Measurements from ENCODE around the gene ELF4. TPM values are rescaled to one million over a fixed set of nuclear protein-coding genes. Genes with fewer than 3 reads are reported as not detected.

Gene ELF4
- total RNA-seq, 1 experiment from 2014 or later, result 1.9 TPM

GRCh38 chrX:130120321-130120731 is 10.0 kb upstream of the ELF4 start:
- Mint-ChIP-seq H3K9me3 (no peaks in the 10 kb centered on the region), H3K4me1 (peaks cover 8% of the 10 kb centered on the region), H3K4me3 (peak overlapping the region; percentile 61), H3K36me3 (no peaks in the 10 kb centered on the region), H3K27ac (no peak overlapping the region), H3K27me3 (ENCODE audit: low read depth) (peaks cover 25% of the 10 kb centered on the region)
- DNase-seq (ENCODE audit: low spot score), result peak; percentile 46
- ATAC-seq, result peak; percentile 72
- ChIA-PET POLR2A (interaction anchor here (0.7 to 1.3 kb wide), 3 partner anchors 8 to 45 kb away, joined by 3 to 4 read pairs (median 3); partner anchors contain the start of gene AIFM1), CTCF (interaction anchor here (0.6 to 2.8 kb wide), 7 partner anchors 8 to 102 kb away, joined by 3 to 25 read pairs (median 7); partner anchors contain the start of gene AIFM1)
- TF ChIP-seq PRDM15 (CRISPR knock-in tag; IDR thresholded peaks at IDR 0.05), result no peak
- no peak for TF ChIP-seq USF2 (CRISPR knock-in tag; IDR thresholded peaks at IDR 0.05)
- no peak for TF ChIP-seq STAT6 (CRISPR knock-in tag; conservative IDR thresholded peaks at IDR 0.05; ENCODE audit: low read depth)
- no peak for TF ChIP-seq E2F4 (CRISPR knock-in tag; IDR thresholded peaks at IDR 0.05; ENCODE audit: borderline replicate concordance, low read depth)
- no peak for TF ChIP-seq ZBTB43 (CRISPR knock-in tag; IDR thresholded peaks at IDR 0.05)
- no peak for TF ChIP-seq SMAD3 (CRISPR knock-in tag; IDR thresholded peaks at IDR 0.05; ENCODE audit: borderline replicate concordance)
- TF ChIP-seq HMGA2 (CRISPR knock-in tag; IDR thresholded peaks at IDR 0.05), result no peak
- no peak for TF ChIP-seq IRF1 (CRISPR knock-in tag; IDR thresholded peaks at IDR 0.05)
- TF ChIP-seq ARID4B (CRISPR knock-in tag; IDR thresholded peaks at IDR 0.05; ENCODE audit: borderline replicate concordance), result no peak
- TF ChIP-seq SP1 (CRISPR knock-in tag; conservative IDR thresholded peaks at IDR 0.05), result no peak
- TF ChIP-seq FOXK1 (CRISPR knock-in tag; IDR thresholded peaks at IDR 0.05), result no peak
- TF ChIP-seq GABPB1 (CRISPR knock-in tag; IDR thresholded peaks at IDR 0.05), result no peak
- TF ChIP-seq TCF7 (CRISPR knock-in tag; IDR thresholded peaks at IDR 0.05; ENCODE audit: low read depth), result no peak
- TF ChIP-seq E2F5 (CRISPR knock-in tag; IDR thresholded peaks at IDR 0.05), result no peak
- no peak for TF ChIP-seq MYBL2 (CRISPR knock-in tag; IDR thresholded peaks at IDR 0.05)
- no peak for TF ChIP-seq ZNF532 (CRISPR knock-in tag; IDR thresholded peaks at IDR 0.05; ENCODE audit: borderline replicate concordance)

Measured in WTC11 (cell line).